Measurements from ENCODE around the gene TSC22D1. TPM values are rescaled to one million over a fixed set of nuclear protein-coding genes. Genes with fewer than 3 reads are reported as not detected.

TSC22D1 gene
- total and polyA plus RNA-seq, 2 of the 4 experiments (the other 2 are of a cell fraction) = 30.8 to 42.2 TPM

DNA sequence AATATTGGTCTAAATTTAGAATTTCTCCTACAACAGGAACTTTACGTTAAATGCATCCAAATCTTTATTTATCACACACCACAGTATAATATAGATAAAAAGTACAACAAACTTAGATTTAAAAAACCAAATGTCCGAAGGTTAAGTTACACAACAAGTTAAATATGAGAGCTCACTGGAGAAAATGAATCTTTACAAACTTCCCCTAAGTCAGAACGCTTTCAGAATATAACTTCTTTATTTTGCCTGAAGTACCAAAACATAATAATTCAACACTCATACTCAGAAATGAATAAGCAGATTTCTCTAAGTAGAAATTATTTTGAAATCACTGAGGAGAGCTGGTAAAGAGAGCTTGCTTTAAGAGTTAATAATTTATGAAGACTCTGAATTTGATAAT is 33.8 kb downstream of the TSC22D1 start:
- no peak overlapping the region for H3K56ac ChIP-seq (ENCODE audit: extremely low read depth, insufficient read depth, low read length)
- no peak overlapping the region for H3K4me2 ChIP-seq (ENCODE audit: low read depth, low read length)
- no peak overlapping the region for H3K4ac ChIP-seq (ENCODE audit: low read depth, low read length)
- ChIA-PET CTCF (interaction anchor here (0.6 kb wide), 1 partner anchor 33 kb away, joined by 3 read pairs; no protein-coding TSS in a partner anchor), POLR2A (ENCODE audit: unreplicated experiment) (no interaction called here)
- WGBS, 2 experiments (ENCODE audit: extremely low coverage in 2 of 2, insufficient read length in 1 of 2) = no CpG with 5 or more reads among the region's 3 CpGs
- no peaks in the 10 kb centered on the region; the same call in 1 of the 2 replicates for H4K20me1 ChIP-seq (ENCODE audit: insufficient read depth, low read length)
- H3K4me1 ChIP-seq (ENCODE audit: control insufficient read depth, insufficient read depth, low read length) = no peaks in the 10 kb centered on the region
- no peak overlapping the region for H2BK120ac ChIP-seq (ENCODE audit: low read depth, low read length)
- no peak overlapping the region for H3K9ac ChIP-seq (ENCODE audit: low read depth, low read length)
- BruUV-seq (replicated peaks) = no TSS peak
- intact Hi-C loops (cut with micrococcal nuclease) = no loop called here
- H3K9me3 ChIP-seq (ENCODE audit: control insufficient read depth, insufficient read depth, low read length) = no peaks in the 10 kb centered on the region
- no peaks in the 10 kb centered on the region for H3K27me3 ChIP-seq (ENCODE audit: control insufficient read depth, insufficient read depth, low read length)
- peaks cover 11 to 25% of the 10 kb centered on the region in 2 experiments for H3K79me1 ChIP-seq (ENCODE audit: low read depth in 1 of 2, low read length in 2 of 2)
- H2BK15ac ChIP-seq (ENCODE audit: low read depth, low read length) = no peak overlapping the region
- H4K91ac ChIP-seq (ENCODE audit: insufficient read depth, low read depth, low read length) = no peak overlapping the region
- no peak overlapping the region for H3K23ac ChIP-seq (ENCODE audit: low read depth, low read length)
- H3K14ac ChIP-seq (replicated peaks; ENCODE audit: low read depth, low read length) = no peak overlapping the region
- H2AK9ac ChIP-seq (replicated peaks; ENCODE audit: low read depth, low read length, poor library complexity) = no peak overlapping the region
- in situ Hi-C loops (cut with MboI; ENCODE audit: low sequenced_read_pairs) = no loop called here
- no peak overlapping the region for H4K8ac ChIP-seq (ENCODE audit: low read depth in 2 of 2, low read length in 2 of 2)
- ATAC-seq (ENCODE audit: low read depth) = no peak
- H2AFZ ChIP-seq (replicated peaks; ENCODE audit: low read length, poor library complexity) = no peak overlapping the region
- no peak for DNase-seq
- H3K36me3 ChIP-seq (ENCODE audit: control insufficient read depth, insufficient read depth, low read length) = peaks cover 7% of the 10 kb centered on the region
- H2BK5ac ChIP-seq (ENCODE audit: low read depth, low read length, poor library complexity, severe bottlenecking) = no peak overlapping the region
- no peak overlapping the region for H4K5ac ChIP-seq (ENCODE audit: low read depth, low read length)
- H3K4me3 ChIP-seq (ENCODE audit: insufficient read depth, low read depth, low read length) = no peak overlapping the region
- TF ChIP-seq RCOR1 (IDR thresholded peaks at IDR 0.05; ENCODE audit: insufficient replicate concordance, low read length) (no peak), MAFK (IDR thresholded peaks at IDR 0.05; ENCODE audit: low read depth, low read length) (no peak), ELK1 (IDR thresholded peaks at IDR 0.05; ENCODE audit: borderline replicate concordance, low read depth, low read length) (no peak), CHD1 (IDR thresholded peaks at IDR 0.05; ENCODE audit: low read depth, low read length) (no peak), RFX5 (IDR thresholded peaks at IDR 0.05; ENCODE audit: low read depth, low read length) (no peak), POLR2A (IDR thresholded peaks at IDR 0.05; ENCODE audit: low read depth, low read length) (no peak), MXI1 (IDR thresholded peaks at IDR 0.05; ENCODE audit: borderline replicate concordance, low read depth, low read length) (no peak), SMC3 (IDR thresholded peaks at IDR 0.05; ENCODE audit: low read depth, low read length) (no peak), FOS (IDR thresholded peaks at IDR 0.05; ENCODE audit: low read depth, low read length) (no peak), RAD21 (IDR thresholded peaks at IDR 0.05; ENCODE audit: low read length) (no peak)
- TF ChIP-seq, protein P1, sequence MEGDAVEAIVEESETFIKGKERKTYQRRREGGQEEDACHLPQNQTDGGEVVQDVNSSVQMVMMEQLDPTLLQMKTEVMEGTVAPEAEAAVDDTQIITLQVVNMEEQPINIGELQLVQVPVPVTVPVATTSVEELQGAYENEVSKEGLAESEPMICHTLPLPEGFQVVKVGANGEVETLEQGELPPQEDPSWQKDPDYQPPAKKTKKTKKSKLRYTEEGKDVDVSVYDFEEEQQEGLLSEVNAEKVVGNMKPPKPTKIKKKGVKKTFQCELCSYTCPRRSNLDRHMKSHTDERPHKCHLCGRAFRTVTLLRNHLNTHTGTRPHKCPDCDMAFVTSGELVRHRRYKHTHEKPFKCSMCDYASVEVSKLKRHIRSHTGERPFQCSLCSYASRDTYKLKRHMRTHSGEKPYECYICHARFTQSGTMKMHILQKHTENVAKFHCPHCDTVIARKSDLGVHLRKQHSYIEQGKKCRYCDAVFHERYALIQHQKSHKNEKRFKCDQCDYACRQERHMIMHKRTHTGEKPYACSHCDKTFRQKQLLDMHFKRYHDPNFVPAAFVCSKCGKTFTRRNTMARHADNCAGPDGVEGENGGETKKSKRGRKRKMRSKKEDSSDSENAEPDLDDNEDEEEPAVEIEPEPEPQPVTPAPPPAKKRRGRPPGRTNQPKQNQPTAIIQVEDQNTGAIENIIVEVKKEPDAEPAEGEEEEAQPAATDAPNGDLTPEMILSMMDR (conservative IDR thresholded peaks at IDR 0.05; ENCODE audit: low read depth, low read length) = no peak
- dilution Hi-C loops (cut with HindIII; ENCODE audit: low sequenced_read_pairs, unreplicated experiment) = no loop called here
- no peak overlapping the region for H2BK20ac ChIP-seq (ENCODE audit: low read depth, low read length)
- no peak overlapping the region for H3K18ac ChIP-seq (ENCODE audit: low read depth, low read length)
- H2AK5ac ChIP-seq (ENCODE audit: low read depth, low read length) = no peak overlapping the region
- peaks cover 4% of the 10 kb centered on the region for H3K9me1 ChIP-seq (ENCODE audit: insufficient read depth, low read length)
- no peak overlapping the region for H3K27ac ChIP-seq (ENCODE audit: insufficient read depth, low read length)

All from IMR-90 (cell line).